SW 1271 (cell line): ENCODE results near the gene MAP3K12.
"Not testable (repeated sequence)": the region's sequence is repeated elsewhere in the genome, so short reads cannot be mapped to it uniquely, and the experiment has no call there.

Source experiments
- DNase-seq, 2 experiments: peaks; one replicate each; lab custom pipeline; 2025; lab: John Stamatoyannopoulos, UW

The MAP3K12 gene

GRCh38 chr12:53474077-53474476, 25.2 kb downstream of the MAP3K12 start:
- no peak for DNase-seq

GRCh38 chr12:53472056-53472582, 27.1 kb downstream of the MAP3K12 start:
- no peak for DNase-seq

GRCh38 chr12:53468282-53468681, 31.0 kb downstream of the MAP3K12 start:
- DNase-seq, result no peak

GRCh38 chr12:53467880-53468279, 31.4 kb downstream of the MAP3K12 start:
- DNase-seq, result no peak

- DNase-seq, result no peak
These were observed 32.2 kb downstream of the MAP3K12 start for GRCh38 chr12:53467082-53467481.

GRCh38 chr12:53466640-53467039, 32.6 kb downstream of the MAP3K12 start:
- no peak for DNase-seq

GRCh38 chr12:53465679-53466078, 33.6 kb downstream of the MAP3K12 start:
- DNase-seq, result no peak

- no peak for DNase-seq
These were observed 34.4 kb downstream of the MAP3K12 start for GRCh38 chr12:53464685-53465418.

GRCh38 chr12:53463802-53464560, 35.3 kb downstream of the MAP3K12 start:
- no peak for DNase-seq

- DNase-seq, result no peak
These were observed 36.3 kb downstream of the MAP3K12 start for GRCh38 chr12:53462935-53463334.

- no peak for DNase-seq
These were observed 37.7 kb downstream of the MAP3K12 start for GRCh38 chr12:53461591-53461990.

GRCh38 chr12:53461059-53461458, 38.2 kb downstream of the MAP3K12 start:
- DNase-seq, result no peak

- no peak for DNase-seq
These were observed 40.2 kb downstream of the MAP3K12 start for GRCh38 chr12:53459097-53459496.

- no peak for DNase-seq
These were observed 42.4 kb downstream of the MAP3K12 start for GRCh38 chr12:53456654-53457366.

- DNase-seq, result no peak
These were observed 44.6 kb downstream of the MAP3K12 start for GRCh38 chr12:53454707-53455106.

GRCh38 chr12:53453953-53454640, 45.2 kb downstream of the MAP3K12 start:
- DNase-seq, result no peak

- peak; percentile 45 to 69 for DNase-seq
These were observed 46.8 kb downstream of the MAP3K12 start for GRCh38 chr12:53452159-53453077.

GRCh38 chr12:53451661-53452158, 47.5 kb downstream of the MAP3K12 start, which contains the start of gene PCBP2:
PCBP2 (plus strand) TSS chr12:53452102; CDS start chr12:53454801, 2,699 bp downstream.
- peak; percentile 98 to 99 for DNase-seq

GRCh38 chr12:53450936-53451335, 48.3 kb downstream of the MAP3K12 start:
- no peak for DNase-seq

GRCh38 chr12:53444593-53445325, 54.5 kb downstream of the MAP3K12 start:
- DNase-seq, result not testable (repeated sequence)
